ENCODE data around the gene CCDC12.

CCDC12 gene

DNA sequence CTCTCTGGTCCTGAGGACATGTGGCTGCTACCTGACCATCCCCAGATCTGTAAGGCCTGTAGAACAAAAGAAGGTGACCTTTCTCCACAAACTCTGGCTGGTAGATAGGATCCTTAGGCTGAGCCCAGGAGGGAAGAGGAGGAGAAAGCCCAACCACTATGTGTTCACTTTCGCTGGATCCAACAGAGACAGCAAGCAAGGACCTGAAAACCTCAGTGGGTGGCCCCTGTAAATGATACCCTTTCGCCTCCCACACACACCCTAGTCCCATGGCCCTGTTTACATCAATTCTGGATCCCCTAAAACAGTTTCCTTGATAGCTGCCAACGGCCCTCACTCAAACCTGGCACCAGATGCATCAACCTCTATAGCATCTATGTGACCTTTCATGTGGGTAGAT is 22.4 kb downstream of the CCDC12 start:
- no peak for FAIRE-seq

DNA sequence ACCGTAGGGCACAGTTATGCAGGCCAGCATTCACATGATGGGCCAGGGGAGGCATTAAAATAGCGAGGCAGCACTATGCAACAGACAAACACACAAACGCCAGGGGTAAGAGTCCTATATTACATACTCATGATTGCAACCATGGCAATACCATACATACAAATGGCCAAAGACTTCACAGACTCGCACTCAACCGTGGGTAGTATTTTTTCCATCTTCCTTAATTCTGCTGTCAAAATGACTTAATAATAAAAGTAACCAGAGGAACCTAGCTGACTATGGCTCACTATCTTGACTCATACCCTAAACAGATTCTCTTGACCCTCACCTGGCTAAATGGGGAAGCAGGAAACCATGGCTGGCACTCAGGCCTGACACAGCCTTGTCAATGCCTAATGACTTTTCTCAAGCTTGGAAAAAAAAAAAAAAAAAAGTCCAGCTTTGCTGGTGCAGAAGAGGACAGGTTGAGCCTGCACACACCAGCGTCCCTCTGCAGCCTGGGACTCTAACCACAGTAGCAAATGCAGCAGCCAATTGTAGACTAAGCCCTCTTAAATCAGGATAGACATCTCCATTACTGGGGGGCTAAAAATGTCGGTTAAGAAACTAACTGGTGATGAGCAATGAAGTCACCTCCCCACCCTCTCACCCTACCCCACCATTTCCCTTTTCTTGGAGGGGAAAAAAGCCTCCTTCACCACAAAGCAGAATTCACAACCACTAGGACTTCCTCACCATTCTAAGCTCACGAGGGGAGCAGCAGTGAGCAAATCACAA is 23.1 kb downstream of the CCDC12 start:
- no peak for FAIRE-seq

DNA sequence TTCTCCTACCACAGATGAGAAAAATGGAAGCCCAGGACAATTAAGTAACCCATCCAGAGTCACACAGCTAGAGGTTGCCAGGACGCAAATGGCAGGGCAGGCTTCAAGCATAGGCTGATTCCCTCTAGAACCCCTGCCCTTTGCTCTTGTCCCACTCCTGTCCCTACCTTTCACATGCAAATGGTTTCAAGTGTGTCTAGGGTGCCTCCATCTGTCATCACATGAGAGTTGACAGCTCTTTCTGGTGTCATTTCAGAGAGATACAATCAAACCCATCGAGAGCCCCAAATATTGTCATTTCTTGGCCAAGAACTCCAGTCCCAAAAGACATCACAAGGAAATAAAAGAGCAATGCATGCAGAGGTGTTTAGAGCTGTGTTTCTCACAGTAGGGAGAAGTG is 23.7 kb downstream of the CCDC12 start:
- FAIRE-seq = no peak

GRCh38 chr3:46950650-46951241 is 25.8 kb downstream of the CCDC12 start:
- no peak for FAIRE-seq

DNA sequence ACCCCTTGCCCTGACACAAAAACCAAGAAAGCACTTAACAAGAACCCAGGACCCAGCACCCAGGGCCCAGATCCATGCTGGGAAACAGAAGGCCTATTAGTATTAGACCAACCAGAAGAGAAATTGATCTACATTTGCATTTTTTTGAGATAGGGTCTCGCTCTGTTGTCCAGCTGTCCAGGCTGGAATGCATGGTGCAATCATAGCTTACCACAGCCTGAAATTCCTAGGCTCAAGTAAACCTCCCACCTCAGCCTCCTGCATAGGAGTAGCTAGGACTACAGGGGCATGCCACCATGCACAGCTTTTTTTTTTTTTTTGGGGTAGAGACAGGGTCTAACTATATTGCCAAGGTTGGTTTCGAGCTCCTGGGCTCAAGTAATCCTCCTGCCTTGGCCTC is 26.4 kb downstream of the CCDC12 start:
- FAIRE-seq = no peak

GRCh38 chr3:46948830-46949671 is 27.5 kb downstream of the CCDC12 start:
- FAIRE-seq = no peak

DNA sequence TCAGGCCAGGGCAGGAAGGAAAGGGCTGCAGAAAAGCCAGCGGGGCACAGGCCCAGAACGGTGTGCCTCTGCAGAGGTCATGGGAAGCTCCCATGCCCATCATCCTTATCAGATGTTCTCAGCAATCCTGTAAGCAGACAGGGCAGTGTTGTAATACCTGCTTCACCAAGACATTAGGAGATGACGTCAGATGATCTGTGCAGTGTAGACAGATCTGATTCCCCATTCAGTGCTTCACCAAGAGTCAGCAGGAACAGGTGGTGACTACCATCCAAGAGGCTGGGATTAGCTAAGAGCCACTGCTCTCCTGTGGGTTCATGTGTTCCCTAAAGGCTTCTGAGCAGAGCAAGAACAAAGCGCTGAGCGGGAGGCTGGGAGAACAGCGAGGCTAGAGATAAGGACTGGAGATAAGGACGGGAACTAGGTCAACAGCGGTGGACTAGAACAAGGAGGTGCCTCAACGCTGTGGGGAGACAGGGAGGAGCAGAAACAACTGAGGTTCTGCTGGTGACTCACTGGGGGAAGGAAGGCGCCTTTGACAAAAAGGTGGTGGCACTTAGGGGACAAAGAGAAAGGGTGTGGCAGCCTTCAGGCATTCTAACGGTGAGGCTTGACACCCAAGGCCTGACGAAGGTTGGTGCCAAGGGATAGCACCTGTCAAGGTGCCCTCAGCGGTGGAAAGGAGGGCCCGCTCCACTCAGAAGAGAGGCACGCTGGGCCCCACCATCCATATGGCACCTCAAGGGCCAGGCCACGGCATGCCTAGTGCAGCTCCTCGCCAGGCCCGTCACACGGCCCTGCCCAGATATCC is 28.4 kb downstream of the CCDC12 start:
- FAIRE-seq = no peak

DNA sequence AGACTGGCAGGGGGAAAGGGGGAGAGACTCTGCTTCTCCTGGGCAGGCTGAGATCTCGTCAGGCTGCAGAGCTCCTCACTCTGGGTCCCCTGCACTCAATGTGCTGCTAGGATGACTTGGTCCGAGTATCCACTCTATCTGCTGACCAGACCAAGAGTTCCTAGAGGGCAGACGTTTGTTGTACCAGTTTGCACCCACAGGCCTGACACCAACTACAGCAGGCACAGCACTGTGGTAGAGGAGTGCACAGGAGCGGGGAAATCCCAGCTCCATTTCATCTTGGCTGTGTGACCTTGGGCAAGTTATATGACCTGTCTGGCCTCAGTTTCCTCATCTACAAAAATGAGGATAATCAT is 29.0 kb downstream of the CCDC12 start:
- no peak for FAIRE-seq

- no peak for FAIRE-seq
Observed at GRCh38 chr3:46946856-46947545, 29.5 kb downstream of the CCDC12 start.

DNA sequence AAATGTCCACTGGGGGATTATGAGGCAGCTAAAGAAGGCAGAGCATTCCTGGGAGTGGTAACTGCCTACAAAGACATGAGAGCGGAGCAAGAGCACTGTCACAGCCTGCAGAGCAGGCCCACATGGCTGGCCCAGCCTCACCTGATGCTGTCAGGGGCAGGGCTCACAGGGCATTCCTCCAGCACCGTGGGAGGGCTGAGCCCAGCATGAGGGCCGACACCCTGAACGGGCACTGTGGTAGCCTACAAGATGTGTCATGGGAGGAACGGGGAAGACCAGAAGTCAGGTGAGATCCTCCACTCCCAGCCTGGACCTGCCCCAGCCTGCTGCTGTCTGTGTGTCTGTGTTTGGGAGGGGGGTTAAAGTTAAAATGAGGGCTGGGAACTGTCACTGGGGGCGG is 30.1 kb downstream of the CCDC12 start:
- no peak for FAIRE-seq

- FAIRE-seq = no peak
Observed at GRCh38 chr3:46944191-46944590, 32.4 kb downstream of the CCDC12 start.

DNA sequence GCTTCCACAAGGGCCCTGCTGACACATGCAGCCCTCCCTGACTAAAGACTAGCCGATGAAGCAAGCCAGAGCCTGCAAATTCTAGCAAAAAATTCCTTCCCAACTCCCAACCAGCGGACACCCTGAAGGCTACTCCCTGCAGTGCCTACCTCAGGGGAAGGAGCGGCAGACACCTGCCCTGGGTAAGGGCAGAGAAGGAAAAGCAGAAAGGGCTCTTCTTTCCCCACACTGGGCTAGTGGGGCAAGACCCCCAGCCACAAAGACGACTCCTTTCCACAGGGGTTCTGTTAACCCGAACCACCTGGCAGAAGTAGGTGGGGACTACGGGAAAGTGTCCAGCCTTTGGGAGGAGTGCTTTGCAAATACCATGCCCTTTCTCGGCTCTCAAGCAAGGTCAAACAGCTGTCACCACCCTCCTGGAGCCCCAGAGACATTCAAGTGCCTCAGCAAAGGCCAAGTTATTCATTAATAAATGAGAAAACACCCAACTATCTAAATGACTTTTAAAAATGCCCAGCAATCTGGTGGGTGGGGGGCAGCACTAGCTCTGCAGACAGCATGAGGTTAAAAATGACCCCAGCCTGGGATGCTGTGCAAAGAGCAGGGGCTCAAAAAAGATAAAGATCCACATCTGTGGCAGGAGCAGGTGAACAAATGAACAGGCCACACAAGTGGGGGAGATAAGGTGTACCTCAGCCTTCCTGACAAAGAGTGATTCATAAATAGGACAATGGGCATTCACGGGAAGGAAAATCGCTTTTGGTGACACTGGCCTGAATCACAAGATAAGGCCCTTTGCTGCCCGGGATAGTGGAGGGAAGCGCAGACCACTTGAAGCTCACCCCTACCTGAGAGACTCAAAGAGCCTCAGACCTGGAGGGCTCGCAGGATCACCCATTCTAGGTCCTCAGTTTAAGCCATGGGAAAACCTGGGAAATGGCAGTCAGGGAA is 33.0 kb downstream of the CCDC12 start:
- no peak for FAIRE-seq

DNA sequence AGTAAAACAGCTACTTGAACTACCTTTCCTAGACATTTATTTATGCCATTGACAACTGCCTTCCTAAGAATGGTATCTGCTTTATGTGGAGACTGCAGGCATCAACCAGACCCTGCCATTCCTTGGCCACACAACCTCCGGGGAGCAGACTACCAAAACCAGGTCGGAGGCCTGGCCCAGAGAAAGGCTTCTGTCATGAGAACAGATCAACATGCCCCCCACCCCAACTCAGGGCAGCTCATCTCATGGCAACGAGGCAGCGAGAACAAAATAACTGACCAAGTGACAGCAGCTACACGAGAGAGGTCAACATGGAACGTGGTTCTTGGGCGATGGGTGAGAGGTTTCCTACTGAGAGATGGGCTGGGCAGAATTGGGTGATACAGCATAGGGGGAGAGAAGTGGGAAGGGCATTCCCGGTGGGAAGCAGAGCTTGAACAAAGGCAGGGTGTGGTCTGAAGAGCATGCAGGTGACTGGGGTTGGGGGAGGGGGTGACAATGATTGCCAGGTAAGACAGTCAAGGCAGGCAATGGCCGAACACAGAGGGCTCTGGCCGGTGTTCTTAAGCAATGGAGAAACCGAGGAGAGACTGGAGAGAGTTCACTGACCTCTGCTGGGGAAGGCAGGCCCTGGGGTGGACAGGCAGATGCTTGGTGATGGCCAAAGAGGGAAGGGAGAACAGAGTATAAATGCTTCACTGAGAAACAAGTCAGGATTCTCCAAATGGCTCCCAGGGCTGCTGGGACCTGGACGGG is 33.9 kb downstream of the CCDC12 start:
- FAIRE-seq = no peak

DNA sequence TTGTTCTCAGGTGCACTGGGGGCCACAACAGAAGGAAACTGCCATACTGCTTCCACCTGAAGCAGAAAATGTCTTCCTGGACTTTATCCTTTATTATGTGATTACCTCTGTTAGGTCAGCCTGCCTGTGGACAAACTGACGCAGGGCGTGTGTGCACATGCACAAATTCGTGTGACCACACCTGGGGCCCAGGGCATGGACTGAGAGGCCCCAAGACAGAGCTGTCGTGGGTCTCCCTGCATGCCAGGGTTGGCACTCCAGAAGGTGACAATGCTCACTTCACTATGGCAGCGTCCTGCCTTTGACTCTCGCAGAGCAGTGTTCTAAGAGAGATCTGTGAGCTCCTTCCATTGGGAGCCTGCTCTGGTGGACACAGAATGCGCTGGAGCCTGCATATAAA is 34.5 kb downstream of the CCDC12 start:
- no peak for FAIRE-seq

DNA sequence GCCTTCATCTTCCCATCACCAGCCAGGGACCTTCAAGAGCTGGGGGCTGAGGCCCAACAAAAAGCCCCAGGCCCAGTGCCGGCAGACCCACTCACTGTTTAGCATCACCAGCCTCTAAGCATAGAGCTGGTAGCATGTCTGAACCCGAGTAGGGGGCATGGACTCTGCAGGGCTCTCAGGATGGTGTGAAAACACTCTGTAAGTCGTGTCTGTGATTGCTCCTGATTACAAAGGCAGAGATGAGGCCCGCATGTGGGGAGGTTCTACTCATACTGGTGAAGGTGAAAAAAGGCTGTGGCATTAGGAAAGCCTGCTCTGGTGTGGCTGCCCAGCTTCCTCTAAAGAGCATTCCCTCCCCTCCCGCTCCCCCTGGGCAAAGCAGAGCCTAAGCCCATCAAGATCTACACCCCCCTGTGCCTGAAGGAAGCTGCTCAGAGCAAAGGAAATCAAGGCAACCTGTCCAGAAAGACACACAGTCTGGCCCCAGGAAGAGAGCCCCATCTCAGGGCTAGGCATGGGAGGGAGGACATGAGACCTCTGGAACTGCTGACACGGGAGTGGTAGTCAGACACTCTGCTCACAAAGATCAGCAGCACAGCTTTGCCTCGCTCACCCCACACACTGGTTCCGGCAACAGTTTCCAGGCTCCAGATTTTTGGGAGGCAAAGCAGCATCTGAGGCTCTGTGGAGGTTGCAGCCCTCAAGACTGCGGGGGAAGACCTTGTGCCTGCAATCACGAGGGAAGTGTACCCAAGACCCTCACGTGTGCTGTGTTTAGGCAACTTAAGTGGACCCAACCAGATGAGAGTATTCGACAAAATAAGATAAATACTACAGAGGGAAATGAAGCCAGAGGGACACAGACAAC is 36.7 kb downstream of the CCDC12 start:
- FAIRE-seq = no peak

DNA sequence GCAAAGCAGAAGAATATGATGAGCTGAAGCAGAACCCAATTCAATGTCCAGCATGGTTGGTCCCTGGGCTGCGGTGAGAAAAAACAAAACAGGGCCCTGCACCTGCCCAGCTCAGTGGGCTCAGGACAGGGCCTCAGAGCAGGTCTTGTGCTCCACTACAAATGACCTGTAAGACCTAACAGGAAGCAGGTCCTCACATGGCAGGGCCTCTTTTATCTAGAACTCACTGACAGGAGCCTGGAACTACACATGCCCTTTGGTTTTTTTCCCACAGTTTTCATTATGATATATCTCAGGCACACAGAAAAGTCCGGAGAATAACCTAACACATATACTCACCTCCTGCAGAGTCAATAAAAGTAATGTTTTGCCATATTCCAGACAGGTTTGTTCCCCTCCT is 38.4 kb downstream of the CCDC12 start:
- no peak for FAIRE-seq

GRCh38 chr3:46936733-46937250 is 39.8 kb downstream of the CCDC12 start:
- FAIRE-seq = no peak

DNA sequence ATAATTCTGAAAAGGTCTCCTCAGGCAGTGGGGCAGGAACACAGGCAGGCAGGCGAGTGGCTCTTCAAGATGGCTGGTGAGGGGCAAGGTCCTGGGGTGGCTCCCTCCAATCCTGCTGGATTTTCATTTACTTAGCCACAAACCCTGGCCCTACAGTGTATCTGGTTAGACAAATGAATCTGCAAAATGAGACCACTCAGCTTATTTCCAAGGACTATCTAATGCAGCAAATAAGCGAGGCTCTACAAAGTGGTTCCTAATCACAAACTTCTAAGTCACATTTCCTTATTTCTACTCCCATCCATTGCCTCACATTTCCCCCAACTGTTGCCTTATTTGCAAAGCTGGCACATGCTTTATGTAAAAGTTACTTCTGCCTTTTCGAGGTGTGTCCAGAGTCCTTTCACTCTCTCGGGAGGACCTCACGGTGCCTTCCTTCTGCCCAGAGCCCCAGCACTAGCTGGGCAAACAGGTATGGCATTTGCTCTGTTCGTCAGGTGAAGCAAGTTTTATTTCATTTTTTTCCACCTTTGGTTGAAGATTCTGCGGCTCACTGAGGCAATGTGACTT is 40.5 kb downstream of the CCDC12 start:
- FAIRE-seq = no peak
